ENCODE data around the gene KDM1A. TPM values are rescaled to one million over a fixed set of nuclear protein-coding genes. Genes with fewer than 3 reads are reported as not detected.

KDM1A gene
- total and polyA plus RNA-seq, 9 of the 15 experiments (the other 6 are each of a cell fraction or from before 2014, with no cell fraction given), result 59.2 to 181 (median 168) TPM

DNA sequence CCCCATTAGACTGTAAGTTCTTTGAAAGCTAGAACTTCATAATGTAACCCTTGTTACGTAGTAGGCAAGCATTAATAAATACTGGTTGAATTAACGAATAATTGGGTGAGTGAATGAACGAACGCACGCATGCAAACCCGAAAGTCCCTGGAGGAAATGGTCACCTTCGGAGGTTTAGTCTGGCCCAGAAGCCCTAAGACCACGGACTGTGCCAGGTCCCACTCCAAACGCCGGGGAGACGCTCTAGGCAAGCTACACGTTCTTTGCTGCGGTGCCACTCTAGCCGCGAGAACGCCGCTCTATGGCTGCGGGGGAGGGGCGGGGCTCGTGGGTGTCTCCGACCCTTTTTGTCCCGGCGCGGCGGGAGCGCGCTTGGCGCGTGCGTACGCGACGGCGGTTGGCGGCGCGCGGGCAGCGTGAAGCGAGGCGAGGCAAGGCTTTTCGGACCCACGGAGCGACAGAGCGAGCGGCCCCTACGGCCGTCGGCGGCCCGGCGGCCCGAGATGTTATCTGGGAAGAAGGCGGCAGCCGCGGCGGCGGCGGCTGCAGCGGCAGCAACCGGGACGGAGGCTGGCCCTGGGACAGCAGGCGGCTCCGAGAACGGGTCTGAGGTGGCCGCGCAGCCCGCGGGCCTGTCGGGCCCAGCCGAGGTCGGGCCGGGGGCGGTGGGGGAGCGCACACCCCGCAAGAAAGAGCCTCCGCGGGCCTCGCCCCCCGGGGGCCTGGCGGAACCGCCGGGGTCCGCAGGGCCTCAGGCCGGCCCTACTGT, at the start of gene KDM1A (continued):
- TF ChIP-seq, protein P1, sequence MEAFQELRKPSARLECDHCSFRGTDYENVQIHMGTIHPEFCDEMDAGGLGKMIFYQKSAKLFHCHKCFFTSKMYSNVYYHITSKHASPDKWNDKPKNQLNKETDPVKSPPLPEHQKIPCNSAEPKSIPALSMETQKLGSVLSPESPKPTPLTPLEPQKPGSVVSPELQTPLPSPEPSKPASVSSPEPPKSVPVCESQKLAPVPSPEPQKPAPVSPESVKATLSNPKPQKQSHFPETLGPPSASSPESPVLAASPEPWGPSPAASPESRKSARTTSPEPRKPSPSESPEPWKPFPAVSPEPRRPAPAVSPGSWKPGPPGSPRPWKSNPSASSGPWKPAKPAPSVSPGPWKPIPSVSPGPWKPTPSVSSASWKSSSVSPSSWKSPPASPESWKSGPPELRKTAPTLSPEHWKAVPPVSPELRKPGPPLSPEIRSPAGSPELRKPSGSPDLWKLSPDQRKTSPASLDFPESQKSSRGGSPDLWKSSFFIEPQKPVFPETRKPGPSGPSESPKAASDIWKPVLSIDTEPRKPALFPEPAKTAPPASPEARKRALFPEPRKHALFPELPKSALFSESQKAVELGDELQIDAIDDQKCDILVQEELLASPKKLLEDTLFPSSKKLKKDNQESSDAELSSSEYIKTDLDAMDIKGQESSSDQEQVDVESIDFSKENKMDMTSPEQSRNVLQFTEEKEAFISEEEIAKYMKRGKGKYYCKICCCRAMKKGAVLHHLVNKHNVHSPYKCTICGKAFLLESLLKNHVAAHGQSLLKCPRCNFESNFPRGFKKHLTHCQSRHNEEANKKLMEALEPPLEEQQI (IDR thresholded peaks at IDR 0.05), result peak; percentile 94
- TF ChIP-seq MAFF (IDR thresholded peaks at IDR 0.05; ENCODE audit: low read length), result no peak
- peak; percentile 72; the same call in 1 of the 2 replicates for TF ChIP-seq EHMT2 (IDR thresholded peaks at IDR 0.05)
- peak; percentile 91 for TF ChIP-seq GATA2 (CRISPR knock-in tag; IDR thresholded peaks at IDR 0.05)
- TF ChIP-seq NELFE (IDR thresholded peaks at IDR 0.05; ENCODE audit: insufficient read depth, insufficient read length), result no peak
- no peak for TF ChIP-seq FOXA1 (IDR thresholded peaks at IDR 0.05; ENCODE audit: borderline replicate concordance)
- no peak for TF ChIP-seq HNRNPH1 (optimal IDR thresholded peaks at IDR 0.05; ENCODE audit: low read depth, low read length)
- TF ChIP-seq, protein P2, sequence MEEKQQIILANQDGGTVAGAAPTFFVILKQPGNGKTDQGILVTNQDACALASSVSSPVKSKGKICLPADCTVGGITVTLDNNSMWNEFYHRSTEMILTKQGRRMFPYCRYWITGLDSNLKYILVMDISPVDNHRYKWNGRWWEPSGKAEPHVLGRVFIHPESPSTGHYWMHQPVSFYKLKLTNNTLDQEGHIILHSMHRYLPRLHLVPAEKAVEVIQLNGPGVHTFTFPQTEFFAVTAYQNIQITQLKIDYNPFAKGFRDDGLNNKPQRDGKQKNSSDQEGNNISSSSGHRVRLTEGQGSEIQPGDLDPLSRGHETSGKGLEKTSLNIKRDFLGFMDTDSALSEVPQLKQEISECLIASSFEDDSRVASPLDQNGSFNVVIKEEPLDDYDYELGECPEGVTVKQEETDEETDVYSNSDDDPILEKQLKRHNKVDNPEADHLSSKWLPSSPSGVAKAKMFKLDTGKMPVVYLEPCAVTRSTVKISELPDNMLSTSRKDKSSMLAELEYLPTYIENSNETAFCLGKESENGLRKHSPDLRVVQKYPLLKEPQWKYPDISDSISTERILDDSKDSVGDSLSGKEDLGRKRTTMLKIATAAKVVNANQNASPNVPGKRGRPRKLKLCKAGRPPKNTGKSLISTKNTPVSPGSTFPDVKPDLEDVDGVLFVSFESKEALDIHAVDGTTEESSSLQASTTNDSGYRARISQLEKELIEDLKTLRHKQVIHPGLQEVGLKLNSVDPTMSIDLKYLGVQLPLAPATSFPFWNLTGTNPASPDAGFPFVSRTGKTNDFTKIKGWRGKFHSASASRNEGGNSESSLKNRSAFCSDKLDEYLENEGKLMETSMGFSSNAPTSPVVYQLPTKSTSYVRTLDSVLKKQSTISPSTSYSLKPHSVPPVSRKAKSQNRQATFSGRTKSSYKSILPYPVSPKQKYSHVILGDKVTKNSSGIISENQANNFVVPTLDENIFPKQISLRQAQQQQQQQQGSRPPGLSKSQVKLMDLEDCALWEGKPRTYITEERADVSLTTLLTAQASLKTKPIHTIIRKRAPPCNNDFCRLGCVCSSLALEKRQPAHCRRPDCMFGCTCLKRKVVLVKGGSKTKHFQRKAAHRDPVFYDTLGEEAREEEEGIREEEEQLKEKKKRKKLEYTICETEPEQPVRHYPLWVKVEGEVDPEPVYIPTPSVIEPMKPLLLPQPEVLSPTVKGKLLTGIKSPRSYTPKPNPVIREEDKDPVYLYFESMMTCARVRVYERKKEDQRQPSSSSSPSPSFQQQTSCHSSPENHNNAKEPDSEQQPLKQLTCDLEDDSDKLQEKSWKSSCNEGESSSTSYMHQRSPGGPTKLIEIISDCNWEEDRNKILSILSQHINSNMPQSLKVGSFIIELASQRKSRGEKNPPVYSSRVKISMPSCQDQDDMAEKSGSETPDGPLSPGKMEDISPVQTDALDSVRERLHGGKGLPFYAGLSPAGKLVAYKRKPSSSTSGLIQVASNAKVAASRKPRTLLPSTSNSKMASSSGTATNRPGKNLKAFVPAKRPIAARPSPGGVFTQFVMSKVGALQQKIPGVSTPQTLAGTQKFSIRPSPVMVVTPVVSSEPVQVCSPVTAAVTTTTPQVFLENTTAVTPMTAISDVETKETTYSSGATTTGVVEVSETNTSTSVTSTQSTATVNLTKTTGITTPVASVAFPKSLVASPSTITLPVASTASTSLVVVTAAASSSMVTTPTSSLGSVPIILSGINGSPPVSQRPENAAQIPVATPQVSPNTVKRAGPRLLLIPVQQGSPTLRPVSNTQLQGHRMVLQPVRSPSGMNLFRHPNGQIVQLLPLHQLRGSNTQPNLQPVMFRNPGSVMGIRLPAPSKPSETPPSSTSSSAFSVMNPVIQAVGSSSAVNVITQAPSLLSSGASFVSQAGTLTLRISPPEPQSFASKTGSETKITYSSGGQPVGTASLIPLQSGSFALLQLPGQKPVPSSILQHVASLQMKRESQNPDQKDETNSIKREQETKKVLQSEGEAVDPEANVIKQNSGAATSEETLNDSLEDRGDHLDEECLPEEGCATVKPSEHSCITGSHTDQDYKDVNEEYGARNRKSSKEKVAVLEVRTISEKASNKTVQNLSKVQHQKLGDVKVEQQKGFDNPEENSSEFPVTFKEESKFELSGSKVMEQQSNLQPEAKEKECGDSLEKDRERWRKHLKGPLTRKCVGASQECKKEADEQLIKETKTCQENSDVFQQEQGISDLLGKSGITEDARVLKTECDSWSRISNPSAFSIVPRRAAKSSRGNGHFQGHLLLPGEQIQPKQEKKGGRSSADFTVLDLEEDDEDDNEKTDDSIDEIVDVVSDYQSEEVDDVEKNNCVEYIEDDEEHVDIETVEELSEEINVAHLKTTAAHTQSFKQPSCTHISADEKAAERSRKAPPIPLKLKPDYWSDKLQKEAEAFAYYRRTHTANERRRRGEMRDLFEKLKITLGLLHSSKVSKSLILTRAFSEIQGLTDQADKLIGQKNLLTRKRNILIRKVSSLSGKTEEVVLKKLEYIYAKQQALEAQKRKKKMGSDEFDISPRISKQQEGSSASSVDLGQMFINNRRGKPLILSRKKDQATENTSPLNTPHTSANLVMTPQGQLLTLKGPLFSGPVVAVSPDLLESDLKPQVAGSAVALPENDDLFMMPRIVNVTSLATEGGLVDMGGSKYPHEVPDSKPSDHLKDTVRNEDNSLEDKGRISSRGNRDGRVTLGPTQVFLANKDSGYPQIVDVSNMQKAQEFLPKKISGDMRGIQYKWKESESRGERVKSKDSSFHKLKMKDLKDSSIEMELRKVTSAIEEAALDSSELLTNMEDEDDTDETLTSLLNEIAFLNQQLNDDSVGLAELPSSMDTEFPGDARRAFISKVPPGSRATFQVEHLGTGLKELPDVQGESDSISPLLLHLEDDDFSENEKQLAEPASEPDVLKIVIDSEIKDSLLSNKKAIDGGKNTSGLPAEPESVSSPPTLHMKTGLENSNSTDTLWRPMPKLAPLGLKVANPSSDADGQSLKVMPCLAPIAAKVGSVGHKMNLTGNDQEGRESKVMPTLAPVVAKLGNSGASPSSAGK (IDR thresholded peaks at IDR 0.05), result peak; percentile 58
- TF ChIP-seq CBFB (CRISPR knock-in tag; IDR thresholded peaks at IDR 0.05), result no peak

Data from K562 (cell line).